ENCODE data around the gene DLGAP1.
"Not testable (repeated sequence)": the region's sequence is repeated elsewhere in the genome, so short reads cannot be mapped to it uniquely, and the experiment has no call there.

Gene DLGAP1

GRCh38 chr18:4455113-4455811 is at the start of gene DLGAP1:
DLGAP1 (minus strand) TSS chr18:4455307.
- no peak for DNase-seq

GRCh38 chr18:4494703-4495284 is 39.7 kb upstream of the DLGAP1 start:
- DNase-seq: not testable (repeated sequence)

- no peak for DNase-seq
Measured at GRCh38 chr18:4468511-4468910, 13.4 kb upstream of the DLGAP1 start.

GRCh38 chr18:4454537-4455112 is 482 bp downstream of the DLGAP1 start:
- DNase-seq: no peak

- DNase-seq: no peak
Measured at GRCh38 chr18:4453874-4454536, 1.1 kb downstream of the DLGAP1 start.

- no peak for DNase-seq
Measured at GRCh38 chr18:4453567-4453873, 1.6 kb downstream of the DLGAP1 start.

- DNase-seq: no peak
Measured at GRCh38 chr18:4450065-4450658, 4.9 kb downstream of the DLGAP1 start.

- DNase-seq: no peak
Measured at GRCh38 chr18:4445902-4446301, 9.2 kb downstream of the DLGAP1 start.

- no peak for DNase-seq
Measured at GRCh38 chr18:4444306-4444705, 10.8 kb downstream of the DLGAP1 start.

GRCh38 chr18:4441098-4441497 is 14.0 kb downstream of the DLGAP1 start:
- no peak for DNase-seq

- no peak for DNase-seq
Measured at GRCh38 chr18:4438938-4439337, 16.2 kb downstream of the DLGAP1 start.

GRCh38 chr18:4433717-4434116 is 21.4 kb downstream of the DLGAP1 start:
- no peak for DNase-seq

GRCh38 chr18:4430836-4431235 is 24.3 kb downstream of the DLGAP1 start:
- no peak for DNase-seq

- DNase-seq: no peak
Measured at GRCh38 chr18:4417714-4418113, 37.4 kb downstream of the DLGAP1 start.

GRCh38 chr18:4416976-4417375 is 38.1 kb downstream of the DLGAP1 start:
- DNase-seq: no peak

- no peak for DNase-seq
Measured at GRCh38 chr18:4412286-4412685, 42.8 kb downstream of the DLGAP1 start.

GRCh38 chr18:4406856-4407255 is 48.3 kb downstream of the DLGAP1 start:
- DNase-seq: no peak

- no peak for DNase-seq
Measured at GRCh38 chr18:4405965-4406364, 49.1 kb downstream of the DLGAP1 start.

GRCh38 chr18:4403836-4404235 is 51.3 kb downstream of the DLGAP1 start:
- no peak for DNase-seq

- no peak for DNase-seq
Measured at GRCh38 chr18:4400911-4401310, 54.2 kb downstream of the DLGAP1 start.

- DNase-seq: no peak
Measured at GRCh38 chr18:4399929-4400328, 55.2 kb downstream of the DLGAP1 start.

GRCh38 chr18:4394700-4395099 is 60.4 kb downstream of the DLGAP1 start:
- DNase-seq: no peak

- no peak for DNase-seq
Measured at GRCh38 chr18:4391859-4392258, 63.2 kb downstream of the DLGAP1 start.

GRCh38 chr18:4385876-4386275 is 69.2 kb downstream of the DLGAP1 start:
- DNase-seq: no peak

All from activated CD4-positive, alpha-beta T cell treated with anti-CD3 and anti-CD28 coated beads, Interleukin-2, amount 50 U/mL, for 48 hours (primary cell).